Neural progenitor cell (in vitro differentiated cells): ENCODE results near the gene NUAK2.

Experiments
- CTCF ChIP-seq: fragments of 200-600 bp; sonication (generic); IDR thresholded peaks from 2 replicates; pipeline ENCODE4 v1.5.1; 2017; ENCODE audit warnings: antibody characterized with exemption, mild to moderate bottlenecking
- EZH2phosphoT487 ChIP-seq: fragments of 200-600 bp; sonication (generic); IDR thresholded peaks from 2 replicates; pipeline ENCODE4 v1.6.1; 2017; ENCODE audit warnings: antibody characterized with exemption

DNA sequence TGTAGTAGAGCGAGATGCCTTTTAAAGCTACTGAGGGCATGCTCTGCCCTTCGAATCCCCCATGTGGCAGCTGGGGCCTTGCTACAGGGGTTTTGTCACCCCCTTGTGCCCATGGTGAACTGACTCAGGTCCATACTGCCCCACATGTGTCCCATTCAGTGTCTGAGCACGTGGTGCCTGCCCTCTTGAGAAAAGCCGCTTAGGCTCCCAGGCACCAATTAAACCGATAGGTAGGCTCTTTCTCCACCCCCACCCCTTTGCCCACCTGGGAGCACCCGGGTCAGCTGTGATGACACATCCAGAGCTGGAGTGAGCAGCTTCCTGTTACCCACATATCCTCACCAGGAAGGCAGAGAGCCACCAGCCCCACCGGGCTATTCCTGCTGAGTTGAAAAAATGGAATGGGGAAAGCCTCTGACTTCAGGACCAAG lies 63.3 kb downstream of the NUAK2 start:
- no peak for TF ChIP-seq EZH2phosphoT487
- no peak for TF ChIP-seq CTCF
